ENCODE measurements around the gene NGB. TPM values are rescaled to one million over a fixed set of nuclear protein-coding genes. Genes with fewer than 3 reads are reported as not detected.

The NGB gene
- total RNA-seq, 1 experiment from 2014 or later = not detected

DNA sequence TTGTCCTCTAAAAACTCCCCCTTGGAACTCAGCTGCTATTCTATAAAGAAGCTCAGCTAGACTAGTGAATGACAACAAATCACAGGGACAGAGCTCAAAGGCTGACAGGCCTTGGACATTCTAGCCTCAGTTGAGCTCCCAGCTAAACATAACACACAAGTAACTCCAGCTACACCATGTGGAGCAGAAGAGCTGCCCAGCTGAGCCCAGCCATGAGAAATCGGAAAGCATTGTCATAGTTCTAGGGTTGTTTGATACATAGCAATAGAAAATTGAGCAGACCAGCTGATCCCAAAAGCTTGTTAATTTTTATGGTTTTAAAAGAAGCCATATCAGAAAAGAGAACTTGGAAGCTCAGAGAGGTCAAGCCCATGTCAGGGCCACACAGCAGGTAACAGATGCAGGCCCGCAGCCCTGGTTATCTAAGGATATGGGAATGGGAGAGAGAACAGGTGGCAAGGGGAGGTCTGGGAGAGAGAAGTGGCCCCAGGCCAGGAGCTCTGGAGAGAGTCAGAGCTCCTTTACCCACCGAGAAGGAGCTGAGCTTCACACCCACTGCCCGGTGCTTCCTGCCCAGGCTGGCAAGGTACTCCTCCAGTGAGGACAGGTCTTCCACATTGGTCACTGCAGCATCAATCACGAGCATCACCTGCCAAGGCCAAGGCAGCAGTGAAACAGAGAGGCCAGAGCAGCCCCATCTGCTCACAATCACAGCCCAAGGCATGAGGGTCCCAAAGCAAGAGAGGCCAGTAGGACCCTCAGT, 2.9 kb downstream of the NGB start:
- POLR2A ChIA-PET (ENCODE audit: unreplicated experiment) = no interaction called here
- Histone ChIP-seq H3K36me3 (ENCODE audit: low read depth, low read length) (no peaks in the 10 kb centered on the region), H3K79me2 (ENCODE audit: low read length) (no peaks in the 10 kb centered on the region), H3K27ac (ENCODE audit: low read length) (no peak overlapping the region), H3K9me3 (ENCODE audit: low read length) (peaks cover 6% of the 10 kb centered on the region; the same call in 1 of the 2 replicates), H3K9ac (ENCODE audit: low read length) (no peak overlapping the region), H3F3A (ENCODE audit: low read length, unreplicated experiment) (no peaks in the 10 kb centered on the region), H3K4me1 (ENCODE audit: insufficient read depth, low read length) (no peaks in the 10 kb centered on the region), H3K4me3 (ENCODE audit: low read length) (no peak overlapping the region), H3K9me2 (replicated peaks; ENCODE audit: low read length) (no peaks in the 10 kb centered on the region), H3K27me3 (ENCODE audit: low read length) (peaks cover 8% of the 10 kb centered on the region), H2AFZ (ENCODE audit: low read length) (no peak overlapping the region), H4K20me1 (ENCODE audit: low read length) (no peaks in the 10 kb centered on the region), H3K4me2 (ENCODE audit: low read length) (no peak overlapping the region)
- CTCF ChIA-PET = no interaction called here
- no TSS peak for BruUV-seq (replicated peaks)
- DNase-seq (no peak), ATAC-seq (no peak)
- TF ChIP-seq, protein P1, sequence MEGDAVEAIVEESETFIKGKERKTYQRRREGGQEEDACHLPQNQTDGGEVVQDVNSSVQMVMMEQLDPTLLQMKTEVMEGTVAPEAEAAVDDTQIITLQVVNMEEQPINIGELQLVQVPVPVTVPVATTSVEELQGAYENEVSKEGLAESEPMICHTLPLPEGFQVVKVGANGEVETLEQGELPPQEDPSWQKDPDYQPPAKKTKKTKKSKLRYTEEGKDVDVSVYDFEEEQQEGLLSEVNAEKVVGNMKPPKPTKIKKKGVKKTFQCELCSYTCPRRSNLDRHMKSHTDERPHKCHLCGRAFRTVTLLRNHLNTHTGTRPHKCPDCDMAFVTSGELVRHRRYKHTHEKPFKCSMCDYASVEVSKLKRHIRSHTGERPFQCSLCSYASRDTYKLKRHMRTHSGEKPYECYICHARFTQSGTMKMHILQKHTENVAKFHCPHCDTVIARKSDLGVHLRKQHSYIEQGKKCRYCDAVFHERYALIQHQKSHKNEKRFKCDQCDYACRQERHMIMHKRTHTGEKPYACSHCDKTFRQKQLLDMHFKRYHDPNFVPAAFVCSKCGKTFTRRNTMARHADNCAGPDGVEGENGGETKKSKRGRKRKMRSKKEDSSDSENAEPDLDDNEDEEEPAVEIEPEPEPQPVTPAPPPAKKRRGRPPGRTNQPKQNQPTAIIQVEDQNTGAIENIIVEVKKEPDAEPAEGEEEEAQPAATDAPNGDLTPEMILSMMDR (conservative IDR thresholded peaks at IDR 0.05; ENCODE audit: low read depth, low read length) = no peak
- intact Hi-C loops (cut with micrococcal nuclease) = no loop called here

DNA sequence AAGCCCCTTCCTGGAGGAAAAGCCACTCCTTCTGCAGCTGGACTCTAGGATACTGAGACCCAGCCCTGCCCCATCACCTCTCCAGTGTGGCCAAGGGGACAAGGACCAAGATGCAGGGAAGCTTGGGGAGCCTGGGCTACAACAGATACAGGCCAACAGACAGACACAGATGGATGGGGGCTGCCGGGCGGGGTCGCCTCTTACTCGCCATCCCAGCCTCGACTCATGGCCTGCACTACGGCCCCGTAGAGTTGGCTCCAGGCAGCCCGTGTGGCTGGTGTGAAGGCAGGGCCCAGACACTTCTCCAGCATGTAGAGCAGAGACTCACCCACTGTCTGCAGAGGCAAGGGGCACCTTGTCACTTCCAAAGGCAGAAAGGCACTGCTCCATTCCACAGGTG, 4.7 kb downstream of the NGB start:
- no peak for TF ChIP-seq EZH2phosphoT487 (IDR thresholded peaks at IDR 0.05; ENCODE audit: borderline replicate concordance, low read length)
- no peak for TF ChIP-seq EZH2 (IDR thresholded peaks at IDR 0.05; ENCODE audit: low read length, unreplicated experiment)
- TF ChIP-seq, protein P1 (conservative IDR thresholded peaks at IDR 0.05; ENCODE audit: low read depth, low read length) = no peak
- Histone ChIP-seq H3K4me2 (ENCODE audit: low read length) (no peak overlapping the region), H3K9me3 (ENCODE audit: low read length) (peaks cover 6% of the 10 kb centered on the region; the same call in 1 of the 2 replicates), H3K9me2 (replicated peaks; ENCODE audit: low read length) (no peaks in the 10 kb centered on the region), H4K20me1 (ENCODE audit: low read length) (no peaks in the 10 kb centered on the region), H2AFZ (ENCODE audit: low read length) (no peak overlapping the region), H3K36me3 (ENCODE audit: low read depth, low read length) (no peaks in the 10 kb centered on the region), H3K4me1 (ENCODE audit: insufficient read depth, low read length) (no peaks in the 10 kb centered on the region), H3K4me3 (ENCODE audit: low read length) (no peak overlapping the region), H3K9ac (ENCODE audit: low read length) (no peak overlapping the region), H3F3A (ENCODE audit: low read length, unreplicated experiment) (no peaks in the 10 kb centered on the region), H3K27ac (ENCODE audit: low read length) (no peak overlapping the region), H3K27me3 (ENCODE audit: low read length) (peaks cover 8% of the 10 kb centered on the region), H3K79me2 (ENCODE audit: low read length) (no peaks in the 10 kb centered on the region)
- ChIA-PET CTCF (no interaction called here), POLR2A (ENCODE audit: unreplicated experiment) (no interaction called here)
- DNase-seq (no peak), ATAC-seq (no peak)
- no TSS peak for BruUV-seq (replicated peaks)
- intact Hi-C loops (cut with micrococcal nuclease) = no loop called here

DNA sequence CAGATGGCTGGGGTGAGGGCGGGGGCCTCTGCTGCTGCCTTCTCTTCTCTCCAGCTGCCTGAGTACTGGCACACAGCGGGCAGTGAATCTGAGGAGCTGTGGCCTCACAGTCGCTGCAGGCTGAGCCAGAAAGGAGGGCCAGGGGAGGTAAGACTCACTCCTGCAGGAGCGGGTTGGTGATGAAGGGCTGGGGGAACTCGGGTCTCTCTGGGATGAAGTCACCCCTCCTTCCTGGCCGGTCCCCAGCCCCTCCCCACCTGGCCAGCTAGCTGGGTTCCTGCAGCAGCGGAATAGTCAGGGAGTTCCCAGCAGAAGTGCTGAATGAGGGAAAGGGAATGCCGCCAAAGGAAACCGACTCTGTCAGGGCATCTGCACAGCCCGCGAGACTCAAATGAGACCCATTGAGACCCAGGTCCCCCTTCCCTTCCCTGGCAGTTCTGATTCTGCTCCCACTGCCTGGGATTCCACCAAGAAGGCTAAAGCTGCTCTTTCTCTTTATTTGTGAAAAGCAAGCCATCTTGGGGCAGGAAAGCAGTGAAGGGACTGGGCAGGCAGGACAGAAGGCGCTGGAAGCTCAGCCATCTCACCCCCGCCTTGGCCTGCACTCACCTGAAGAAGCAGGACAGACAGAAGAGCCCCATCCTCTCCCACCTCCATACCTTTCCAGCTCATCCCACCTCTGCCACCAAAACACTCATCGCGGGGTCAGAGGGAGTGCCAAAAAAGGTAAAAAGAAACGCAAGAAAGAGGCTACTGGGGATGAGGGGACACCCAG, 5.3 kb downstream of the NGB start:
- no peak overlapping the region for H3K9ac ChIP-seq (ENCODE audit: low read length)
- H3F3A ChIP-seq (ENCODE audit: low read length, unreplicated experiment) = no peaks in the 10 kb centered on the region
- no peaks in the 10 kb centered on the region for H4K20me1 ChIP-seq (ENCODE audit: low read length)
- ChIA-PET POLR2A (ENCODE audit: unreplicated experiment) (no interaction called here), CTCF (interaction anchor here (0.6 kb wide), 1 partner anchor 392 kb away, joined by 5 read pairs; no protein-coding TSS in a partner anchor)
- DNase-seq (no peak), ATAC-seq (no peak)
- H3K27me3 ChIP-seq (ENCODE audit: low read length) = peaks cover 8% of the 10 kb centered on the region
- no peaks in the 10 kb centered on the region for H3K9me2 ChIP-seq (replicated peaks; ENCODE audit: low read length)
- no TSS peak for BruUV-seq (replicated peaks)
- no peak for TF ChIP-seq EZH2phosphoT487 (IDR thresholded peaks at IDR 0.05; ENCODE audit: borderline replicate concordance, low read length)
- TF ChIP-seq, protein P1 (conservative IDR thresholded peaks at IDR 0.05; ENCODE audit: low read depth, low read length) = no peak
- TF ChIP-seq EZH2 (IDR thresholded peaks at IDR 0.05; ENCODE audit: low read length, unreplicated experiment) = no peak
- peaks cover 6% of the 10 kb centered on the region; the same call in 1 of the 2 replicates for H3K9me3 ChIP-seq (ENCODE audit: low read length)
- no peak overlapping the region for H3K4me3 ChIP-seq (ENCODE audit: low read length)
- H3K4me2 ChIP-seq (ENCODE audit: low read length) = no peak overlapping the region
- intact Hi-C loops (cut with micrococcal nuclease) = no loop called here
- H2AFZ ChIP-seq (ENCODE audit: low read length) = no peak overlapping the region
- no peaks in the 10 kb centered on the region for H3K79me2 ChIP-seq (ENCODE audit: low read length)
- no peak overlapping the region for H3K27ac ChIP-seq (ENCODE audit: low read length)
- H3K36me3 ChIP-seq (ENCODE audit: low read depth, low read length) = no peaks in the 10 kb centered on the region
- no peaks in the 10 kb centered on the region for H3K4me1 ChIP-seq (ENCODE audit: insufficient read depth, low read length)
